ENCODE measurements around the gene CACNG3.

DNA sequence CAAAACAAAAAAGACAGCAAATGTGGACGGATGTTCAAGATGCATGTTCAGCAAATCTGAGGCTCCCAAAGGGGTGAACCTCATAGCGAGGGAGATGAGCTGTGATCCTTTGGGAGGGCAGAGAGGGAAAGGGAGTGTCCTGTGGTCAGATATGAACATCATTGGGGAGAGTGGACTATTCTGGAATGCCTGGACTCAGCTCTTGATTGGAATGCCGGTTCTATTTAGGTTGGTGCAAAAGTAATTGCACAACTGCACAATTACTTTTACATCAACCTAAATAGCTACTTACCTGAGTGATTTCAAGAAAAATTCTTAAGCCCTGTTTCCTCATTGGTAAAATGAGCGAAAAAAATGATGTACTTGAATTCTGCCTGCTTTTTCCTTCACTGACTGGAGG, 89.6 kb downstream of the CACNG3 start:
- TF ChIP-seq EZH2 (IDR thresholded peaks at IDR 0.05) (no peak), POLR2AphosphoS5 (IDR thresholded peaks at IDR 0.05; ENCODE audit: borderline replicate concordance, low read depth, low read length) (no peak)
